Fibroblast of upper back skin (primary cell): Measurements from ENCODE around the gene RPS27L.
"Not testable (repeated sequence)": the region's sequence is repeated elsewhere in the genome, so short reads cannot be mapped to it uniquely, and the experiment has no call there.

Experiments used
- DNase-seq: peaks from one replicate; pipeline ENCODE4 v3.0.0-alpha.2; 2013

Gene RPS27L

GRCh38 chr15:63135281-63135680 is 22.0 kb downstream of the RPS27L start:
- DNase-seq = no peak

DNA sequence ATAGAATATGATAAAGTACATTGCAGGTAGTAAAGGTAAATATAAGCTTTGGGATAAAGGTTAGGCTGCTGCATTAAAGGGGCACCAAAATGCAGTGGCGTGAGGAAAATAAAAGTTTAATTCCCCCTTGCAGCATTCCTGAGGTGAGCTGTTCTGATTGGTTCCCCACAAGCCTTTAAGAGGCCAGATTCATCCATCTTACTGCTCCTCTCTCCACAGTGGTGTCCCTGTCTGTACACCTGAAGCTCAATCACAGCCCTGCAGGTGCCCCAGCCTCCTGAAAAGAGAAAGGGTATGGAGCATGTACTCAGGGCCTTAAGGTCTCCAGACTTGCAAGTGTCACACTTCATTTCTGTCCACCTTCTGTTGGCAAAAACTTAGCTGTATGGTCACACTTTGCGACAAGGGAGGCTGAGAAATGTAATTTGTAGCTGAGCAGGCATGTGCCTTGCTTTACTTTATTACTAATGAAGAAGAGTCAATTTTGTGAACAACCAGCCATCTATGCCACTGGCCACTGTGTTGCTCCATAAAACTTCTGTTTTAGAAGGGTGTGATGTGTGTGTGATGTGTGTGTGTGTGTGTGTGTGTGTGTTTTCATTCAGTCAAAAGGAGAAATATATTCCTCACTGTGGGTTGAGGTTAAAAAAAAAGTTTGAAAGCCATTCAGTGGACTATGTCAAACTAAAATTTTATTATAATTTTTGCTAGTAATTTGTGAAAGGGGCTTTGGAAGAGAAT is 22.9 kb downstream of the RPS27L start:
- DNase-seq = no peak

DNA sequence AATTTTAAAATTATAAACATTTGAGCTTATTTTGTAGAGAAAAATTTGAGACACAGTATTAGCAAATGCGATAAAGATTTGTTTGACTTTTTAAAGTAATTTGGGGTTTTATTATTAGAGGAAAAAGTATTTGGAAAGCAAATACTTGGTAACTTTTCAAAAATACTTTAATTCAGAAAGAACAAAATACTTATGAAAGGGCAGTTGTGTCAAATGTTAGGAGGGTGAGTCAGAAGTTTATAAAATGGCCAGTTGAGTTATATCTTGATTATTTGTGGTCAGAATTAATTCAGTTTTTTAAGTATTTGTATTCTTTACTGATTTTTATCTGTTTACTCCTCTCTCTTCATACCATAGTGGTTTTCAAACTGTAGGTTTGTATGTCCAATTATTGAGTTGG is 23.5 kb downstream of the RPS27L start:
- DNase-seq = peak; percentile 43

- no peak for DNase-seq
Measured at GRCh38 chr15:63126726-63127125, 30.6 kb downstream of the RPS27L start.

- DNase-seq = no peak
Measured at GRCh38 chr15:63124506-63124905, 32.8 kb downstream of the RPS27L start.

DNA sequence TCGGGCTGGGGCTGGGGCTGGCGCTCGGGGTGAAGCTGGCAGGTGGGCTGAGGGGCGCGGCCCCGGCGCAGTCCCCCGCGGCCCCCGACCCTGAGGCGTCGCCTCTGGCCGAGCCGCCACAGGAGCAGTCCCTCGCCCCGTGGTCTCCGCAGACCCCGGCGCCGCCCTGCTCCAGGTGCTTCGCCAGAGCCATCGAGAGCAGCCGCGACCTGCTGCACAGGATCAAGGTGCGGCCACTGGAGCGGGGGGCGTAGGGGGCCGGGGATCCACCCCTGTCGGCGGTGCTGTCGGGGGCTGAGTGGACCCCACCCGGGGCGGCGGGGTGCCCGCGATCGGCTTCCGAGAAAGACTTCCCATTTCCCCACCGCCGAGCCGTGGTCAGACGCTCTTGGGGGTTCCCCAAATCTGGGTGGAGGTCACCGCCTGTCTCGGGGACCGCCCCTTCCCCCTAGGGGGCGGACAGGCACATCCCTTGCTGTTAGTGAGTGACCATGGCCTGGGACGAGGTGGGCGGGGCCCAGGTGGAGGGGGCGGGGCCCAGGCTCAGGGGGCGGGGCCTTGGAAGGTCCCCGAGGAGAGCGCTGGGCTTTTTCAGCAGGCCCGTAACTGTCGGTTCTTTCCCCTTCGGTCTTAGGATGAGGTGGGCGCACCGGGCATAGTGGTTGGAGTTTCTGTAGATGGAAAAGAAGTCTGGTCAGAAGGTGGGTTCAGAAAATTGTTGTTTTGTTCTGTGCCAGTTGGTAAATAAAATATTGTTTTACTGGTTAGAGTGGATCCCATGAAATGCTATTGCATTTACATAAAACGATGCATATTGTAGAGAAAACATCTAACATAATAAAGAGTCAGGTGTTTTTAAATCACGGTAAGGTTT is 35.0 kb downstream of the RPS27L start:
- peak; percentile 64 for DNase-seq

DNA sequence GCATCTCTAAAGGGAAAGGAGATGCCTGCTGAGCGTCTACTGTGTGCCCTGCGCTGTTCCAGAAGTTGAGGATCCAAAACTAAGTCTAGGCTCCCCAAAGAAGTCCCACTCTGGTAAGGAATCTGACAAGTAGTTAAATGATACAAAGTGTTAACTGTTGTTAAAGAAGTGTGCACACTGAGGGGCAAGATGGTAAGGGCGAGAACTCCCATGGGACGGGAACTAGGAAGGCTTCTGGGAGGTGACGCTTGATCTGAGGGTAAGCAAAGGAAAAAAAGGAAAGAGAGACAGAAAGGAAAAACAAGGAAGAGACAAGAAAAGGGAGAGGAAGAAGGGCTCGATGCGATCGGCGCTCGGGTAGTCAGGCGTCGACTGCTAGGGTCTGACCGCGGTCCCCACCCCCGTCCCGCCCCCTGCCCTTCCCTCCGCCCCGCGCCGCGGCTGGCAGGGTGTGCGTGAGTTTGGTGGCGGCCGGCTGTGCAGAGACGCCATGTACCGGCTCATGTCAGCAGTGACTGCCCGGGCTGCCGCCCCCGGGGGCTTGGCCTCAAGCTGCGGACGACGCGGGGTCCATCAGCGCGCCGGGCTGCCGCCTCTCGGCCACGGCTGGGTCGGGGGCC is 35.8 kb downstream of the RPS27L start, which contains the start of gene LACTB:
TSS of gene LACTB (plus strand) at position 480 of the 620 bp plus-strand sequence. CDS start at position 491, 11 bp downstream.
- DNase-seq = peak; percentile 86

DNA sequence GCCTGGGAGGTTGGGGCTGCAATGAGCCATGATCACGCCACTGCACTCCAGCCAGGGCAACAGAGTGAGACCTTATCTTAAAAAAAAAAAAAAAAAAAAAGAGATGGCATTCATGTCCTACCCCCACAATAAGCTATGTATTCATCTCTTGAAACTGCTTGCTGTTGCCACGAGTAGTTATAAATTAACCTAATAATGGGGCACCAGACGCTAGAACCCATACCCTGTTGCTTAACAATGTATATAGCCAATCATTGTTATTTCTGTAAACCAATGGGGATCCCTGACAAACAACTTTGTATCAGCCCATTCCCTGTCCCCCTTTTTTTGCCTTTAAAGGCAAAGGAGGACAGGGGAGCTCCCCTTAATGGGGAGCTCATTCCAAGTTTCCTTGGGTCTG is 38.4 kb downstream of the RPS27L start:
- DNase-seq = no peak

- no peak for DNase-seq
Measured at GRCh38 chr15:63114465-63114864, 42.8 kb downstream of the RPS27L start.

GRCh38 chr15:63112871-63113270 is 44.4 kb downstream of the RPS27L start:
- no peak for DNase-seq

- DNase-seq = no peak
Measured at GRCh38 chr15:63111481-63111880, 45.8 kb downstream of the RPS27L start.

- DNase-seq = no peak
Measured at GRCh38 chr15:63110428-63111026, 46.8 kb downstream of the RPS27L start.

DNA sequence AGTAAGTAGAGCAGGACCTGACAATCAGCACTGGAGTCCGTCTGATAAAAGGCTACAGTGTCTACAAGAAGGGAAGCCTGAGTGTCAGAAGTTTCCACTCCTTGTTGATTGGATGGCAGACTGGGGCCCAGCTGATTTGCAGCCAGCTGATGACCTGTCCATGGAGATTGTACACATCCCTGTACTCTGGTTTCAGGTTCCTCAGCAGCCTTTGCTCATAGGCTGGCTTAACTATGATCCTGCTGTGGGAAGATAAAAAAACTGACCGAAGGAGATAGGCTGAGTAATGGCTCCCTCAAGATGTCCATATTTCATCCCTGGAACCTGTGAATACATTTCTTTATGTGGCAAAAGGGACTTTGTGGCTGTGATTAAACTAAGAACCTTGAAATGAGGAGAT is 47.4 kb downstream of the RPS27L start:
- peak; percentile 65 for DNase-seq

DNA sequence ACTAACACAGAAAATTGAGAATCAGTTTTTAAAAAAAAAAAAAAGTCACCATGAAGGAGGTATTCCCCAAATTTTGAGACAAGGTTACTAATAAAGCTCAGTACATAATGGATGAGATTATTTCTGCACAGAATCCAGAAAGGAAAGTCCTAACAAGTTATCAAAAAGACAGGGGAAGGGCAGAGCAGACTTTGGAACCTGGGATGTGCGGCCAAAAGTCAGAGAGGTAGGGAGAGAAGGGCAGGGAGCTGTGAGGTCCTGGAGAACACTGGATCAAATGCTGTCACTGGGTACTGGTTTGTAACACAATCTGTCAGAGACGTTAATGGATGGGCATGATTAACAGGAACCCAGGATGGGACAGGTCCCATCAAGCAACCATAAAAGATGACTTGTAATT is 47.8 kb downstream of the RPS27L start:
- DNase-seq = no peak

- peak; percentile 100 for DNase-seq
Measured at GRCh38 chr15:63107895-63108546, 49.3 kb downstream of the RPS27L start.

GRCh38 chr15:63105354-63105753 is 51.9 kb downstream of the RPS27L start:
- DNase-seq = not testable (repeated sequence)

DNA sequence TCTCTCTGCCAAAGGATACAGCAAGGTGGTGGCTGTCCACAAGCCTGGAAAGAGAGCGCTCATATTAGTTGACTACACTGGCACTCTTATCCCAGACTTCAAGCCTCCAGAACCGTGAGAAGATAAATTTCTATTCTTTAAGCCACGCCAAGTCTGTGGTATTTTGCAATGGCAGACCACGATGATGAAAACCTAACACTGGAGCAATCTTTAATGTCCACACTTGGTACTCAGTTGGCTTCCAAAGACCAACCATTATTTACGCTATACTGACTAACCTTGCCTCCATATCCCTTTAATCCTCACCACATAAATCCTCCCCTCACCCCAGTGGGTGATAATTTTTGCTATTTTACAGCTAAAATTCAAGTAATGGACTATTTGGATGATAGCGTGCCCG is 52.5 kb downstream of the RPS27L start:
- peak; percentile 88 for DNase-seq

DNA sequence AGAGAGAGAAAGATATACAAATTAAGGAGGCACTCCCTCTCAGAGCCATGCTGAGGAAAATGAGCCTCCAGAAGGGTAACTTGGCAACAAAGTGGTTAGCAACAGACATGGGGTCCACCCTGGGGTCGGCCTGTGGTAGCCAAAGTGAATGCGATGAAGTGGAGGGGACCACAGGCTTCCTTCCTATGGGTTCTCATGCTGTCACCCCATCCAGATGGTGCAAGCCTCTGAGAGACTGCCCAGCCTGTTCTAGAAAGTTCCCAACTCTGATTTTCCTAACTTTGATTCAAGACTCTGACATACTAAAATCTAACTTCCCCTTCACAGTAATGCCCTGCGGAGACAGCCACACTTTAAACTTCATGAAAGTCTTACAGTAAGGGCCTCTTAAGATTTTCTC is 53.9 kb downstream of the RPS27L start:
- DNase-seq = no peak

- not testable (repeated sequence) for DNase-seq
Measured at GRCh38 chr15:63099581-63099980, 57.7 kb downstream of the RPS27L start.

- DNase-seq = not testable (repeated sequence)
Measured at GRCh38 chr15:63098901-63099300, 58.4 kb downstream of the RPS27L start.
